Left lobe of liver (tissue), 2 donors: ENCODE measurements around the gene RPN1. TPM values are rescaled to one million over a fixed set of nuclear protein-coding genes. Genes with fewer than 3 reads are reported as not detected.
"Not testable (repeated sequence)": the region's sequence is repeated elsewhere in the genome, so short reads cannot be mapped to it uniquely, and the experiment has no call there.

ENCODE experiments used
- ATAC-seq: fragments of 200-7000 bp; cut with Tn5 transposase; one replicate; pipeline ENCODE4 v1.9.1; 2020; ENCODE audit warnings: mild to moderate bottlenecking, moderate library complexity
- DNase-seq: peaks from one replicate; pipeline ENCODE4 v3.0.0-alpha.2; 2020; ENCODE audit warnings: low spot score
- total RNA-seq: library from RNA; stranded (reverse); gene quantifications from one replicate; pipeline ENCODE4 v1.2.1, GENCODE V29; 2021
- donor health status: DM: no; HTN: no; CAD: no; lungs with moderate emphysema.
- donor health status: DM: no; HTN: yes; CAD: no.

Gene RPN1
- 198 TPM for total RNA-seq

- ATAC-seq (peak; percentile 97), DNase-seq (peak; percentile 97)
Measured at GRCh38 chr3:128650096-128651050, at the start of gene RPN1. Gene RPN1 (minus strand): TSS chr3:128650818. CDS start chr3:128650800, 18 bp downstream.

- peak; percentile 53 for DNase-seq
- peak; percentile 87 for ATAC-seq
Measured at GRCh38 chr3:128698211-128699047, 47.8 kb upstream of the RPN1 start.

GRCh38 chr3:128697341-128697740 is 46.7 kb upstream of the RPN1 start:
- no peak for ATAC-seq
- DNase-seq, result no peak

GRCh38 chr3:128693696-128694095 is 43.1 kb upstream of the RPN1 start:
- ATAC-seq (no peak), DNase-seq (no peak)

- DNase-seq, result no peak
- no peak for ATAC-seq
Measured at GRCh38 chr3:128689060-128689459, 38.4 kb upstream of the RPN1 start.

GRCh38 chr3:128686465-128686864 is 35.8 kb upstream of the RPN1 start:
- peak; percentile 22 for ATAC-seq
- DNase-seq, result no peak

- ATAC-seq (no peak), DNase-seq (no peak)
Measured at GRCh38 chr3:128684986-128685726, 34.5 kb upstream of the RPN1 start.

- DNase-seq (no peak), ATAC-seq (no peak)
Measured at GRCh38 chr3:128683957-128684356, 33.3 kb upstream of the RPN1 start.

- no peak for DNase-seq
- no peak for ATAC-seq
Measured at GRCh38 chr3:128681369-128681829, 30.8 kb upstream of the RPN1 start.

- peak; percentile 97 for ATAC-seq
Measured at GRCh38 chr3:128680603-128681368, 30.2 kb upstream of the RPN1 start.

GRCh38 chr3:128679338-128679737 is 28.7 kb upstream of the RPN1 start:
- DNase-seq (no peak), ATAC-seq (no peak)

More at GRCh38 chr3:128680603-128681368, 30.2 kb upstream of the RPN1 start:
- peak; percentile 99 for DNase-seq

- DNase-seq, ATAC-seq: not testable (repeated sequence)
Measured at GRCh38 chr3:128675802-128676201, 25.2 kb upstream of the RPN1 start.

GRCh38 chr3:128674161-128674784 is 23.7 kb upstream of the RPN1 start:
- DNase-seq (no peak), ATAC-seq (no peak)

- no peak for DNase-seq
- ATAC-seq, result no peak
Measured at GRCh38 chr3:128667641-128668040, 17.0 kb upstream of the RPN1 start.

- ATAC-seq, result peak; percentile 29
- no peak for DNase-seq
Measured at GRCh38 chr3:128665362-128666021, 14.9 kb upstream of the RPN1 start.

- ATAC-seq, result no peak
- DNase-seq, result no peak
Measured at GRCh38 chr3:128663151-128663550, 12.5 kb upstream of the RPN1 start.

- DNase-seq (no peak), ATAC-seq (no peak)
Measured at GRCh38 chr3:128655531-128655930, 4.9 kb upstream of the RPN1 start.

- not testable (repeated sequence) for ATAC-seq, DNase-seq
Measured at GRCh38 chr3:128653993-128654805, 3.6 kb upstream of the RPN1 start.
